Body of pancreas (tissue), 4 donors: ENCODE results near the gene SLC35G6. TPM values are rescaled to one million over a fixed set of nuclear protein-coding genes. Genes with fewer than 3 reads are reported as not detected.

ENCODE experiments used
- ATAC-seq: fragments of 150-250 bp; one replicate; pipeline ENCODE4 v1.9.1; 2016
- DNase-seq, 4 donors: peaks; one replicate each; pipeline ENCODE4 v3.0.0-alpha.2; 2019
- H3K27ac ChIP-seq, 4 donors: fragments of 200-600 bp; sonication (generic); 1 replicate in 3 of 4; 2 replicates in 1 of 4; pipeline versions ENCODE4 v1.5.1 to v1.6.1; 2016 to 2019; ENCODE audit warnings: mild to moderate bottlenecking in 1 of 4, mixed read lengths in 1 of 4, moderate library complexity in 1 of 4
- H3K27me3 ChIP-seq, 2 donors: fragments of 200-600 bp; sonication (generic); one replicate each; pipeline ENCODE4 v1.6.0; 2016; ENCODE audit warnings: mild to moderate bottlenecking in 1 of 2
- H3K36me3 ChIP-seq, 2 donors: fragments of 200-600 bp; sonication (generic); replicated peaks in 1 of 2; 2 replicates each; pipeline ENCODE4 v1.5.1; 2016; ENCODE audit warnings: low read depth in 2 of 2; ENCODE audit not compliant: insufficient read depth in 1 of 2
- H3K4me1 ChIP-seq: fragments of 200-600 bp; sonication (generic); one replicate; pipeline ENCODE4 v1.6.0; 2016
- H3K4me3 ChIP-seq, 2 donors: fragments of 200-600 bp; sonication (generic); 1 replicate in 1 of 2; 2 replicates in 1 of 2; pipeline ENCODE4 v1.5.1; 2016 to 2019
- H3K9me3 ChIP-seq, 3 donors: fragments of 200-600 bp; sonication (generic); 1 replicate in 2 of 3; 2 replicates in 1 of 3; pipeline ENCODE4 v1.5.1; 2016
- CTCF ChIP-seq, 7 experiments: fragments of 450-650 bp in 4 of 7; fragments of 200-600 bp in 3 of 7; sonication (generic) in 3 of 7; IDR thresholded peaks; one replicate each; pipeline ENCODE4 v1.5.1; 2016 to 2019; ENCODE audit warnings: antibody characterized with exemption in 7 of 7
- POLR2A ChIP-seq, 3 donors: fragments of 450-650 bp; IDR thresholded peaks; one replicate each; pipeline ENCODE4 v1.6.1; 2016; ENCODE audit warnings: antibody characterized with exemption in 3 of 3, mild to moderate bottlenecking in 2 of 3
- WGBS, 2 donors: methylation state at CpG; one replicate each; pipeline ENCODE4 v1.1.5; 2017; 5-methylcytosine and 5-hydroxymethylcytosine counted together
- intact Hi-C: fragments of 100-400 bp; cut with DNase I; formaldehyde crosslinking; loops from one replicate; pipeline ENCODE4 v1.15.1; 2023
- total RNA-seq, 2 donors: library from RNA; depleted of rRNA; stranded (reverse); fragments of >200 nt; gene quantifications; one replicate each; pipeline ENCODE4 v1.1.0, GENCODE V29; 2016

Gene SLC35G6
- total RNA-seq, 2 donors from 2014 or later: not detected

GRCh38 chr17:7490144-7490543, 8.9 kb downstream of the SLC35G6 start:
- H3K4me3 ChIP-seq: no peak overlapping the region
- H3K36me3 ChIP-seq: no peaks in the 10 kb centered on the region
- H3K4me1 ChIP-seq: peaks cover 57% of the 10 kb centered on the region
- DNase-seq (no peak), ATAC-seq (no peak)
- H3K27me3 ChIP-seq: no peaks in the 10 kb centered on the region
- TF ChIP-seq CTCF (IDR thresholded peaks at IDR 0.05) (no peak), POLR2A (IDR thresholded peaks at IDR 0.05) (no peak)
- intact Hi-C loops: no loop called here
- no peak overlapping the region for H3K27ac ChIP-seq
- 73% methylated on average over 8 of the region's 8 CpGs for WGBS, 2 donors
- no peaks in the 10 kb centered on the region for H3K9me3 ChIP-seq

- 100% methylated on average over 1 of the region's 1 CpG for WGBS, 2 donors
- no peak overlapping the region for H3K27ac ChIP-seq
- DNase-seq (no peak), ATAC-seq (no peak)
- H3K36me3 ChIP-seq: peaks cover under 1 to 3% of the 10 kb centered on the region in 2 donors
- no peak for TF ChIP-seq CTCF (IDR thresholded peaks at IDR 0.05)
- no peak for TF ChIP-seq POLR2A (IDR thresholded peaks at IDR 0.05)
- no peaks in the 10 kb centered on the region for H3K27me3 ChIP-seq
- no peak overlapping the region for H3K4me3 ChIP-seq
- H3K9me3 ChIP-seq: no peaks in the 10 kb centered on the region
- intact Hi-C loops: no loop called here
- H3K4me1 ChIP-seq: peaks cover 45% of the 10 kb centered on the region
These were observed 10.3 kb downstream of the SLC35G6 start for GRCh38 chr17:7491583-7491982.

- no peaks in the 10 kb centered on the region for H3K9me3 ChIP-seq
- no peaks in the 10 kb centered on the region for H3K27me3 ChIP-seq
- H3K4me1 ChIP-seq: peaks cover 26% of the 10 kb centered on the region
- DNase-seq (no peak), ATAC-seq (no peak)
- H3K36me3 ChIP-seq: peaks cover 18 to 25% of the 10 kb centered on the region in 2 donors
- WGBS, 2 donors: 84 to 88% methylated on average over 3 of the region's 3 CpGs
- no peak overlapping the region for H3K27ac ChIP-seq
- H3K4me3 ChIP-seq: no peak overlapping the region
- intact Hi-C loops: no loop called here
- TF ChIP-seq CTCF (IDR thresholded peaks at IDR 0.05) (no peak), POLR2A (IDR thresholded peaks at IDR 0.05) (no peak)
These were observed 12.7 kb downstream of the SLC35G6 start for GRCh38 chr17:7493941-7494340.

- H3K9me3 ChIP-seq: no peaks in the 10 kb centered on the region
- H3K27ac ChIP-seq: no peak overlapping the region
- H3K36me3 ChIP-seq: peaks cover 33 to 38% of the 10 kb centered on the region in 2 donors
- intact Hi-C loops: no loop called here
- ATAC-seq: no peak
- no peaks in the 10 kb centered on the region for H3K27me3 ChIP-seq
- no peak overlapping the region for H3K4me3 ChIP-seq
- 85 to 89% methylated on average over 11 to 12 of the region's 12 CpGs for whole genome bisulfite sequencing, 2 donors
- H3K4me1 ChIP-seq: peaks cover 11% of the 10 kb centered on the region
- no peak for DNase-seq
- no peak for TF ChIP-seq CTCF (IDR thresholded peaks at IDR 0.05)
- TF ChIP-seq POLR2A (IDR thresholded peaks at IDR 0.05): no peak
These were observed 14.7 kb downstream of the SLC35G6 start for GRCh38 chr17:7495906-7496434.

- TF ChIP-seq CTCF (IDR thresholded peaks at IDR 0.05) (no peak), POLR2A (IDR thresholded peaks at IDR 0.05) (no peak)
- no peaks in the 10 kb centered on the region for H3K9me3 ChIP-seq
- peaks cover 5% of the 10 kb centered on the region for H3K4me1 ChIP-seq
- 85 to 87% methylated on average over 8 to 20 of the region's 20 CpGs for WGBS, 2 donors
- intact Hi-C loops: no loop called here
- H3K4me3 ChIP-seq: no peak overlapping the region
- ATAC-seq (no peak), DNase-seq (no peak)
- H3K27ac ChIP-seq: no peak overlapping the region
- no peaks in the 10 kb centered on the region for H3K27me3 ChIP-seq
- peaks cover 39 to 44% of the 10 kb centered on the region in 2 donors for H3K36me3 ChIP-seq
These were observed 15.4 kb downstream of the SLC35G6 start for GRCh38 chr17:7496470-7497183.
